B cell (primary cell): ENCODE data around the gene LANCL2. TPM values are rescaled to one million over a fixed set of nuclear protein-coding genes. Genes with fewer than 3 reads are reported as not detected.

Experiments
- ATAC-seq: fragments of 200-7000 bp; cut with Tn5 transposase; one replicate; pipeline ENCODE4 v1.10.0; 2021; ENCODE audit warnings: low read depth, mild to moderate bottlenecking, moderate number of reproducible peaks, moderate library complexity
- CTCF ChIA-PET: fragments of 350-600 bp; sonication (Branson Sonifier 250); formaldehyde crosslinking; loops from one replicate; lab custom pipeline; 2021; ENCODE audit warnings: antibody characterized with exemption, inconsistent platforms; lab: Charles Lee
- POLR2A ChIA-PET: fragments of 350-600 bp; sonication (Branson Sonifier 250); formaldehyde crosslinking; loops from one replicate; lab custom pipeline; 2021; ENCODE audit warnings: antibody characterized with exemption; lab: Charles Lee
- DNase-seq: peaks from one replicate; pipeline ENCODE4 v3.0.0; 2013
- H2AFZ ChIP-seq: 2 replicates; pipeline ENCODE4 v1.6.1; 2012; ENCODE audit warnings: mild to moderate bottlenecking, low read depth, low read length; ENCODE audit not compliant: insufficient read depth, poor library complexity, severe bottlenecking
- H3K27ac ChIP-seq, 2 donors: 1 replicate in 1 of 2; 2 replicates in 1 of 2; pipeline ENCODE4 v1.5.1; 2012 to 2013; ENCODE audit warnings: low read length in 2 of 2, mild to moderate bottlenecking in 2 of 2, moderate library complexity in 1 of 2
- H3K27me3 ChIP-seq, 4 experiments: fragments of 200-600 bp in 1 of 4; sonication (generic) in 1 of 4; replicated peaks in 1 of 4; 1 replicate in 2 of 4; 2 replicates in 2 of 4; pipeline versions ENCODE4 v1.6.1 to v1.7.0; 2013 to 2016; ENCODE audit warnings: low read length in 3 of 4, mild to moderate bottlenecking in 2 of 4, mixed read lengths in 1 of 4, moderate library complexity in 1 of 4; ENCODE audit not compliant: insufficient read depth in 4 of 4, control insufficient read depth in 3 of 4; ENCODE audit errors: control extremely low read depth in 1 of 4
- H3K36me3 ChIP-seq, 2 experiments: replicated peaks in 1 of 2; 1 replicate in 1 of 2; 2 replicates in 1 of 2; pipeline versions ENCODE4 v1.6.1 to v1.7.1; 2013; ENCODE audit warnings: low read length in 1 of 2; ENCODE audit not compliant: insufficient read depth in 2 of 2, control insufficient read depth in 1 of 2; ENCODE audit errors: control extremely low read depth in 1 of 2, extremely low read depth in 1 of 2
- H3K4me1 ChIP-seq, 2 donors: fragments of 200-600 bp in 1 of 2; sonication (generic) in 1 of 2; 1 replicate in 1 of 2; 2 replicates in 1 of 2; pipeline versions ENCODE4 v1.5.1 to v1.6.1; 2013 to 2017; ENCODE audit warnings: low read length in 2 of 2; ENCODE audit not compliant: control insufficient read depth in 2 of 2, insufficient read depth in 2 of 2
- H3K4me2 ChIP-seq: replicated peaks from 2 replicates; pipeline ENCODE3; 2012; ENCODE audit warnings: mild to moderate bottlenecking, low read depth, low read length; ENCODE audit not compliant: poor library complexity, severe bottlenecking
- H3K4me3 ChIP-seq, 5 experiments: fragments of 200-600 bp in 1 of 5; sonication (generic) in 1 of 5; 1 replicate in 3 of 5; 2 replicates in 2 of 5; pipeline versions ENCODE4 v1.5.1 to v1.7.0; 2011 to 2016; ENCODE audit warnings: low read length in 4 of 5, mild to moderate bottlenecking in 4 of 5, low read depth in 2 of 5, control low read depth in 1 of 5, moderate library complexity in 1 of 5; ENCODE audit not compliant: insufficient read depth in 1 of 5; ENCODE audit errors: control extremely low read depth in 1 of 5, extremely low read depth in 1 of 5
- H3K79me2 ChIP-seq: fragments of 200-600 bp; sonication (generic); one replicate; pipeline ENCODE4 v1.6.0; 2016; ENCODE audit warnings: low read length; ENCODE audit not compliant: control insufficient read depth, insufficient read depth
- H3K9ac ChIP-seq: fragments of 200-600 bp; sonication (generic); 2 replicates; pipeline ENCODE4 v1.6.1; 2017; ENCODE audit warnings: mild to moderate bottlenecking, low read length, moderate library complexity
- H3K9me3 ChIP-seq, 3 donors: one replicate each; pipeline versions ENCODE4 v1.6.1 to v1.7.1; 2013; ENCODE audit warnings: low read length in 2 of 3; ENCODE audit not compliant: control insufficient read depth in 2 of 3, insufficient read depth in 1 of 3; ENCODE audit errors: control extremely low read depth in 1 of 3
- H4K20me1 ChIP-seq: 2 replicates; pipeline ENCODE4 v1.6.0; 2012; ENCODE audit warnings: mild to moderate bottlenecking, low read length; ENCODE audit not compliant: insufficient read depth, control insufficient read depth, poor library complexity, severe bottlenecking
- H3K27ac Mint-ChIP-seq: one replicate; pipeline ENCODE4 v1.8.0; 2021; ENCODE audit warnings: mixed read lengths
- H3K27me3 Mint-ChIP-seq: one replicate; pipeline ENCODE4 v1.8.0; 2021; ENCODE audit warnings: mixed read lengths
- H3K4me1 Mint-ChIP-seq: one replicate; pipeline ENCODE4 v1.8.0; 2021; ENCODE audit warnings: mixed read lengths
- H3K4me3 Mint-ChIP-seq: one replicate; pipeline ENCODE4 v1.8.0; 2021; ENCODE audit warnings: mixed read lengths
- H3K9me3 Mint-ChIP-seq: one replicate; pipeline ENCODE4 v1.8.0; 2022; ENCODE audit warnings: mixed read lengths; ENCODE audit not compliant: insufficient read depth
- EZH2 ChIP-seq: IDR thresholded peaks from 2 replicates; pipeline ENCODE4 v1.6.1; 2012; ENCODE audit warnings: borderline replicate concordance, low read depth, mild to moderate bottlenecking, moderate library complexity, low read length; ENCODE audit not compliant: insufficient read depth, poor library complexity, severe bottlenecking
- WGBS: methylation state at CpG from one replicate; pipeline ENCODE4 v1.1.5; 2013; ENCODE audit warnings: missing lambda C conversion rate; ENCODE audit not compliant: insufficient coverage; 5-methylcytosine and 5-hydroxymethylcytosine counted together
- intact Hi-C: fragments of 100-400 bp; cut with micrococcal nuclease; formaldehyde crosslinking; loops from one replicate; pipeline ENCODE4 v1.10.0; 2022
- polyA plus RNA-seq: library from polyadenylated mRNA; depleted of rRNA; stranded (reverse); fragments of >200 nt; gene quantifications from 2 replicates; pipeline ENCODE4 v1.2.3, GENCODE V29; 2012
- total RNA-seq, 2 donors: library from RNA; stranded (reverse); fragments of 120-200 nt in 1 of 2; gene quantifications; 1 replicate in 1 of 2; 2 replicates in 1 of 2; pipeline versions ENCODE4 v1.2.3 to v1.2.4, GENCODE V29; 2013 to 2022
- TF ChIP-seq, protein P1 (sequence below): fragments of 200-600 bp; IDR thresholded peaks from one replicate; pipeline ENCODE4 v1.8.0; 2022; ENCODE audit warnings: antibody characterized with exemption, mild to moderate bottlenecking

LANCL2 gene
- total and polyA plus RNA-seq, 2 donors (not counting 1 experiment from before 2014, with no cell fraction given): 3.5 to 8.1 TPM

DNA sequence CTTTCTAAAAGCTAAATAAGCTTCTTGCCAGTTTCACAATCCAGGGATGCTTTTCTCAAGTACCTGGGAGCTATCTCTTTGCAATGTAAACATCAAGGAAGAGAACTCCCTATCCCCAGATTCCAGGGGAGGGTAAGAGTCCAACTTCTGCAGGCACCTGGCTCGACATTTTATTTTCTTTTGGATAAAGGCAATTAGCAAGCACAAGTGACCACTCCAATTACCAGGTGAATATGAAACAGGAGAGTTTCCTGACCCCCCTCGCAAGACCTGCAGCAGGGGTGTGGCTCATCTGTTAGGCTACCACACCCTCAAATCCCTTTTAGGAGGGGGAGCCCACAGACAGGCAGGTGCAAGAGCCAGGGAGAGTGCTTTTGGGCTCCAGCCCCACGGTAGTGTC lies 28.6 kb upstream of the LANCL2 start:
- H3K4me1 ChIP-seq: no peaks in the 10 kb centered on the region
- H4K20me1 ChIP-seq: no peaks in the 10 kb centered on the region
- no peak overlapping the region for H3K4me3 ChIP-seq
- intact Hi-C loops: no loop called here
- Mint-ChIP-seq H3K4me1 (no peaks in the 10 kb centered on the region), H3K9me3 (no peaks in the 10 kb centered on the region), H3K4me3 (no peak overlapping the region), H3K27ac (no peak overlapping the region), H3K27me3 (peaks cover 10% of the 10 kb centered on the region)
- H3K9ac ChIP-seq: no peak overlapping the region
- no peak overlapping the region for H2AFZ ChIP-seq
- no peak for TF ChIP-seq EZH2
- TF ChIP-seq, protein P1, sequence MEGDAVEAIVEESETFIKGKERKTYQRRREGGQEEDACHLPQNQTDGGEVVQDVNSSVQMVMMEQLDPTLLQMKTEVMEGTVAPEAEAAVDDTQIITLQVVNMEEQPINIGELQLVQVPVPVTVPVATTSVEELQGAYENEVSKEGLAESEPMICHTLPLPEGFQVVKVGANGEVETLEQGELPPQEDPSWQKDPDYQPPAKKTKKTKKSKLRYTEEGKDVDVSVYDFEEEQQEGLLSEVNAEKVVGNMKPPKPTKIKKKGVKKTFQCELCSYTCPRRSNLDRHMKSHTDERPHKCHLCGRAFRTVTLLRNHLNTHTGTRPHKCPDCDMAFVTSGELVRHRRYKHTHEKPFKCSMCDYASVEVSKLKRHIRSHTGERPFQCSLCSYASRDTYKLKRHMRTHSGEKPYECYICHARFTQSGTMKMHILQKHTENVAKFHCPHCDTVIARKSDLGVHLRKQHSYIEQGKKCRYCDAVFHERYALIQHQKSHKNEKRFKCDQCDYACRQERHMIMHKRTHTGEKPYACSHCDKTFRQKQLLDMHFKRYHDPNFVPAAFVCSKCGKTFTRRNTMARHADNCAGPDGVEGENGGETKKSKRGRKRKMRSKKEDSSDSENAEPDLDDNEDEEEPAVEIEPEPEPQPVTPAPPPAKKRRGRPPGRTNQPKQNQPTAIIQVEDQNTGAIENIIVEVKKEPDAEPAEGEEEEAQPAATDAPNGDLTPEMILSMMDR: no peak
- H3K36me3 ChIP-seq: no peaks in the 10 kb centered on the region
- H3K27ac ChIP-seq: no peak overlapping the region
- no peaks in the 10 kb centered on the region for H3K79me2 ChIP-seq
- ATAC-seq (no peak), DNase-seq (no peak)
- ChIA-PET CTCF (no interaction called here), POLR2A (no interaction called here)
- no peaks in the 10 kb centered on the region for H3K9me3 ChIP-seq
- H3K27me3 ChIP-seq: no peaks in the 10 kb centered on the region
- no peak overlapping the region for H3K4me2 ChIP-seq
- 90% methylated on average over 1 of the region's 3 CpGs for WGBS

DNA sequence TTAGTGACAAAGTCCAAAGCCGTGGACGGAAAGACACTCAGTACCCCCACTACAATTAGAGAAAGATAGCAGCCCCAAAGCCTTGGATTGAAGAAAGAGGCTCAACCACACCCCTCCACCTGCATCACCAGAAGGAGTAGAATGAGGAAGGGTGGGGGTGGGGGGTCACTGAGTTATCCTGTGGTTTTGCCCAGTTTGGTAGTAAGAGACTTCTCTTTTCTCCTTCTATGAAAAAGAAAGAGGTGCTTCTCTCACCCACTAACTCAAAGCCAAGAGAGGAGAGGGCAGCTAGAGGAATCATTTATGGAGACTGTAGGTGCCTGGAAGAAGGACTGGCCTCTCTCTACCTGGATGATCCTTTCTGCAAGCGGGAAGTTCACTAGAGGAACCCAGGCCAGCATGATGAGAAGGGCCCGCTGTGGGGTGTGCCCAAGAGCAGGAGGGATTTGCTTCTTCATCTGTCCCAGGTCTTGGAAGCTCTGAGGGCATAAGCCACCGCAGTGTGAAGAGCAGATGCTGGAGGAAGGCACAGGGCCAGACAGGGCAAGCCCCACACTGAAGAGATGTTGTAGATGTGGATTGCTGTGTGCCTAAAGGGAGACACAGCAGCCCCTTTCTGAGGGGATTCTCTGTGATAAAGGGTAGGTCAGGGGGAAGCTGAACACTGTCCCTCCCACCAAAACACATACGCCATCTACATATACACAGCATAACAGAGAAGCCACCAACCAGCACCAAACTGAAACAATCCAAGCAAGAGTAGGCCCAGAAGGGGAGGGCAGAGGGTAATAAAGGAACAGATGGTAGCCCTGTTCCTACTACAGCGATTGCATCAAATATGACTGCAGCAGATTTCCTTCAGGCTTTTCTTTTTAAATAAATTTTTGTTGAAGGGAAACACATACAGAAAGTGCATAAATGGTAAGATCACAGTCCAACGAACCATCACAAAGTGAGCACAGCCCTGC lies 25.8 kb upstream of the LANCL2 start:
- no peak for ATAC-seq
- intact Hi-C loops: no loop called here
- WGBS: 50% methylated on average over 3 of the region's 8 CpGs

More for the DNA sequence above, 25.8 kb upstream of the LANCL2 start:
- H3K27ac ChIP-seq: no peak overlapping the region
- Mint-ChIP-seq H3K4me3 (no peak overlapping the region), H3K27ac (no peak overlapping the region), H3K4me1 (no peaks in the 10 kb centered on the region), H3K27me3 (peaks cover 10% of the 10 kb centered on the region), H3K9me3 (no peaks in the 10 kb centered on the region)
- POLR2A ChIA-PET: no interaction called here
- TF ChIP-seq, protein P1: no peak
- no peak for TF ChIP-seq EZH2
- no peaks in the 10 kb centered on the region for H3K36me3 ChIP-seq
- CTCF ChIA-PET: no interaction called here
- H3K4me1 ChIP-seq: no peaks in the 10 kb centered on the region
- no peaks in the 10 kb centered on the region for H3K27me3 ChIP-seq
- H3K9ac ChIP-seq: no peak overlapping the region
- no peaks in the 10 kb centered on the region for H3K79me2 ChIP-seq
- peaks cover 0 to 18% (median 0%) of the 10 kb centered on the region in 3 donors for H3K9me3 ChIP-seq
- no peak overlapping the region for H3K4me3 ChIP-seq
- no peak overlapping the region for H3K4me2 ChIP-seq
- no peak for DNase-seq
- no peak overlapping the region for H2AFZ ChIP-seq
- no peaks in the 10 kb centered on the region for H4K20me1 ChIP-seq
